ENCODE measurements around the gene NEK4.

DNA sequence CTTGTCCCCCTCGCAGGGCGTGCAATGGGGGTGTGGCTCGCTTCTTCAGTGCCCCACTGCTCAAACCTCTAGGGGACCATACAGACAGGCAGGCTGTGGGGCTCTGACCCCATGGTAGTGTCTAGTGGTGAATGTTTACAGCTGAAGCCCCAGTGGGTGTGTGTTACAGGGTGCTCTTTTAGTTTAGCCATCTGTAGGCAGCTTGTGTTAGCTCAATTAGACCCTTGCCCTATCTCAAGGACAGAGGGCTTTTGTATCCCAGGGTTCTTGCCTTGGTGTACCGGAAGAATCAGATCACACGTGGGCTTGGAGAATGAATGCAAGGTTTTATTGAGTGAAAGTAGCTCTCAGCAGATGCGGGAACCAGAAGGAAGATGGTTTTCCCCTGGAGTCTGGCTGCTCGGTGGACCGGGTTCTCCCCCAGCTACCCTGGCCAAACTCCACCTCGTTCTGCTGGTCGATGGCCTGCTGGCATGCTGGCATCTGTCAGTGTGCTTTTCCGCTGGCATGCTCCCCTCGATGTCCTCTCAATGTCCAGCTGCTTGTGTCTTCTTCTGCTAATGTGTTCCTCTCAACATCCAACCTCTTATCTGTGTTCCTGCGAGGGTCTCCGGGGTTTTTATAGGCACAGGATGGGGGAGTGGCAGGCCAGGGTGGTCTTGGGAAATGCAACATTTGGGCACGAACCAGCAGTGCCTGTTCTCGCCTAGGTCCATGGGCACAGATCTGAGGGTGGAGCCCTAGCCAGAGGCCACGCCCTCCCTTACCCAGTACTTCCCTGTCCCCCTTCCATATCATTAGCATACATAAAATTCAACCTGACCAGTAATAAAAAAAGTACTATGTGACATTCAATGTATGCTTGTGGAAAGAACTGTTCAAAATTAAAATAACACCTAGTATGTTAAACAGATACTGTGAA is 58.2 kb downstream of the NEK4 start:
- TF ChIP-seq POLR2A (IDR thresholded peaks at IDR 0.05) (no peak), POLR2AphosphoS5 (IDR thresholded peaks at IDR 0.05) (no peak)
- TF ChIP-seq, protein P1, sequence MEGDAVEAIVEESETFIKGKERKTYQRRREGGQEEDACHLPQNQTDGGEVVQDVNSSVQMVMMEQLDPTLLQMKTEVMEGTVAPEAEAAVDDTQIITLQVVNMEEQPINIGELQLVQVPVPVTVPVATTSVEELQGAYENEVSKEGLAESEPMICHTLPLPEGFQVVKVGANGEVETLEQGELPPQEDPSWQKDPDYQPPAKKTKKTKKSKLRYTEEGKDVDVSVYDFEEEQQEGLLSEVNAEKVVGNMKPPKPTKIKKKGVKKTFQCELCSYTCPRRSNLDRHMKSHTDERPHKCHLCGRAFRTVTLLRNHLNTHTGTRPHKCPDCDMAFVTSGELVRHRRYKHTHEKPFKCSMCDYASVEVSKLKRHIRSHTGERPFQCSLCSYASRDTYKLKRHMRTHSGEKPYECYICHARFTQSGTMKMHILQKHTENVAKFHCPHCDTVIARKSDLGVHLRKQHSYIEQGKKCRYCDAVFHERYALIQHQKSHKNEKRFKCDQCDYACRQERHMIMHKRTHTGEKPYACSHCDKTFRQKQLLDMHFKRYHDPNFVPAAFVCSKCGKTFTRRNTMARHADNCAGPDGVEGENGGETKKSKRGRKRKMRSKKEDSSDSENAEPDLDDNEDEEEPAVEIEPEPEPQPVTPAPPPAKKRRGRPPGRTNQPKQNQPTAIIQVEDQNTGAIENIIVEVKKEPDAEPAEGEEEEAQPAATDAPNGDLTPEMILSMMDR (IDR thresholded peaks at IDR 0.05 in 8 of 11, conservative IDR thresholded peaks at IDR 0.05 in 3 of 11): no peak
